Measurements from ENCODE around the gene ETS1.

The ETS1 gene

DNA sequence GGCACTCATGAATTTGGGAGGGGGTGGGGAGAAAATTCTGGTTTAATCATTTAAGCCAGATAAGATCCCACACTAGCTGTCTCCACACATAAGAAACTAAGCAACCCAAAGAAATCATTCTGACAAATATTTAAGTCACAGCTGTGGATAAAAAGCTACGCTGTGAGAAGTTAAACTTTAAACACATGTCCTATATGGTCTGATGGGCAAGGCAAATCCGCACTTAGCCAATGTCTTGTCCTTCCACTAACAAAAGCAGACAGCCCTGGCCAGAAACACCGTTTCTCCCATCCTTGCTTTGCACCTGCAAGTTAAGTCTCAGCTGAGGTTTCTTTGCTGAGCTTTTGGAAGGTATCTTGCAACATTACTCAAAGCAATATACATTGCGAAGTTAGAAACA lies 68.0 kb downstream of the ETS1 start:
- no peak for DNase-seq (ENCODE audit: low read depth in 2 of 2)

DNA sequence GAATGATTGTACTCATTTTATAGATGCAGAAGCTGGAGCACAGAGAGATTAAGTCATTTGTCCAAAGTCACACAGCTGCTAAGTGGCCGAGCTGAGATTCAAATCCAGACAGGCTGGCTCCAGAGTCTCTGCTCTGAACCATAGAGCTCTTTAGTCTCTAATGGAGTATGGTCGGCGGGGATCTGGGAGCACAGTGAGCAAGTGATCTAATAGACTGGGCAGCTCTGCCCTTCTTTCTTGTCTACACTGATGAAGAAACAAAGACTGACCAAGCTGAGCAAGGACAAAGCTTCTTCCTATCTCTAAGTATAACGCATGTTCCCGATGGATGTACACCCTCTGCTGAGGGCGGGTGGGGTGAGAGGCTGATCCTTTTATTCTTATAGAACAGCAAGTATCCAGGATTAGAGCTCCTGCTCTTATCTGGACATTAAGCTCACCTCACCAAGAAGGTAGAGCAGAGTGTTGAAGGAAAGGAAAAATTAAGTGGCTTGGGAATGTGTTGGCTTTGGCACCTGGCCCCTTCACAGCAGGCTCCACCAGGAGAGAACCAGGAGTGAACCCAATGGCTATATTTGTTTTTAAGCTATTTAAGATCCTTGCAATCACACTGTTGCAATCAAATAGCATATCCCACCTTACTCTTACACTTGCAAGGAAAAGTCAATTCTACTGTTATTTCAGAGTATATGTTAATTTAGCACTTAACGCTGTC lies 68.7 kb downstream of the ETS1 start:
- DNase-seq (ENCODE audit: low read depth in 2 of 2) = no peak

DNA sequence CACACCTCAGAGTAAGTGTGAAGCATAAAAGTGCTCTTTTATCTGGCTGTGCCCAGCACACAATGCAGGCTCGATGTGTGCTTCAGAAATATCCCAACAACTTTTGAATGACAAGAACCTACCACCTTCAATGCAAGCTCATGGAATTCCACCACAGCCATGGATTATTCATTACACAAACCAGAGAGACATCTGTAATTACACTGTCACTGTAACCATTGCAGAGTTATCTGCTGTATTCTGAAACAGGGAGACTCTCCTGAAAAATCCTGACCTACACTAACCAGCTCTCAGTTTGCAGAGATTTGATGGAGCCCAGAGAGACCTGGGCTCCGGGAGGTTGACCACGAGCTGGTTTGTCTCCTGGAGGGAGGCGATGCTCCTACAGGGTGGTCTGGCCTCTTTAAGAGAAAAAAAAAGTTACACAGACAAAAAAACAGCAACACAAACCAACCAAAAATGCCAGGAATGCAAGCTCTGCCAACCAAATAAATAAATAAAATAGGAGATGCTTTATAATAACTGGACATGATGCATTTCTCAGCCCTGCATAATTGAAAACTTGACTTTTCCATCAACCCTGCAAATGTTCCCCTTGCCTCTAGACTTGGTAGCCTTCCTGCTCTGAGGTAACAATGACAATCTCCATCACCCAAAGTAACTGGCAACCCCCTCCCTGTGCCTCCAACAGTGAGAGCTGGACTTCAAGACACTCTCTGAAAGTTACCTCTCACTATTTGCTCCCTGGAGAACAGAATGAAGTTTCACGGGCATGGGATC lies 69.7 kb downstream of the ETS1 start:
- no peak for DNase-seq (ENCODE audit: low read depth in 2 of 2)

DNA sequence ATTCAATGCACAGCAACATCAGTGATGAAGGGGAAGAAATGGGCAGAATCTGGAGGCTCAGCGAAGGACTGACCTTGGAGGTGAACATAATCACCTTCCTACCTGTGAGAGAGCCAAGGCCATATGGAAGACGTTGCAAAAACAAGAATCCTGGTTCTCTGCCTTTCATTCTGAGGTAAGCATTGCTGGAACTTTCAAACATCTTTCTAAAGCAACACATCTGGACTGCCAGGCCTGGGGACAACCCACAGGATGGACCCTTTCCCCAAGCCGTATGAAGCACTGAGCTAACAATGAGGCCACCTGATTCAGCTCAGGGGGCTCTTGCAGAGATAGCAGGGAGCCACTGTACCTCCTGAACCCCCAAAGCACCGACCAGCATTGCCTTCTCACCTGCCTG lies 70.5 kb downstream of the ETS1 start:
- DNase-seq (ENCODE audit: low read depth in 2 of 2) = no peak

DNA sequence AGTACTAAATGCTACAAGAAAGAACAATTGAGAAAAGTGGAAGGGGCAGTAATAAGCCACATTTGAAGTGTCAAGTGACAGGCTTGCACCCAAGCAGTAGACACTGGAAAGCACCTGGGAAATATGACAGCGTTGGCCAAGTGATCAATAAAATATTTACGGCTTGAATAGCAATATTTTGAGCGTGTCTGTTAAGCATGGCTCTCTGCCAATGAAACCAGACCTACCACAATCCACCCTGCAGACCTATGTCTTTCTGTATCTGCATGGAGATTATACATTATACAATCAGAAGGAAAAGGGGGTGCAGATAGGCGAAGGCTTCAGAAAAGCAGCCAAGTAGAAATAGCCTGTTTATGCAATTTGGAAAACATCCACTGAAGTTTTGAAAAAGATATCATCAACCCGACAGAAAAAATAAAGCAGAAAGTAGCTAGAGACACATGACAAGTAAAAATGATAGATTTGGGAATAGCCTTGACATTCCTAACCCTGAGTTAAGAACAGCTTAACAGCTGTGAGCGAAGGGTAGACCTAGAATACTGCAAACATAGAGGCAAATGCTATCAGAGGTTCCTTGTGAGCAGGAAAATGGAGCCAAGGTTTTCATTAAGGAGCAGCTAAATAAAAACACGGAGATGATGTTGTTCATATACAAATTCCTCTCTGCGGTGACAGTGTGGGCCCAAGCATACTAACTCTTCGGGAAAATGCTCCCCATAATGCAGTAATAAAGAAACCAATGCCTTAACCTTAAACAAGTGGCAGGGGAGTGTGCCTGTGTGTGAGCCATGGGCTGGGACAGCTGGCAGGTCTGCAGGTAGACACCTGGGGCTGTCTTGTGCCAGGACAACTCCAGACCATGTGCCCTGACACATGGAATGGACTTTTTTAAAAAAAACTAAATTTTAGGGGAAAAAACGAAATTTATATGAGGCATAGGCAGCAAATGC lies 71.3 kb downstream of the ETS1 start:
- no peak for DNase-seq (ENCODE audit: low read depth in 2 of 2)

DNA sequence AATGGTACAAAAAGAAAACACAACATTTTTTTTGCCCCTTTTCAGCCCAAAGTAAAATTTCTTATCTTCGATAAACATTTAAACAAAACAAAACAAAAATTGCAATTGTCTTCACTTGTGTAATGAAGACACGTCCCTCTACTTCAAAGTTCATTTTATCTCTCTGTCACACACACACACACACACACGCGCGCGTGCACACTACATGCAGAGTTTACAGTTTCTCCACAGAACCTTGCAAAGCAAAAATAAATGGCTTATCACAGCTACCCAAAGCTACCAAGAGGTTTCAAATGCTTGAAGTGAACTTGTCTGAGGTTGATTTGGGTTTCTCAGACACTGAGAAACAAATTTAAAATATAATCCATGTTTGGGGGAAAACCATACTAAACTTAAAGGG lies 72.3 kb downstream of the ETS1 start:
- DNase-seq (ENCODE audit: low read depth in 2 of 2) = no peak

DNA sequence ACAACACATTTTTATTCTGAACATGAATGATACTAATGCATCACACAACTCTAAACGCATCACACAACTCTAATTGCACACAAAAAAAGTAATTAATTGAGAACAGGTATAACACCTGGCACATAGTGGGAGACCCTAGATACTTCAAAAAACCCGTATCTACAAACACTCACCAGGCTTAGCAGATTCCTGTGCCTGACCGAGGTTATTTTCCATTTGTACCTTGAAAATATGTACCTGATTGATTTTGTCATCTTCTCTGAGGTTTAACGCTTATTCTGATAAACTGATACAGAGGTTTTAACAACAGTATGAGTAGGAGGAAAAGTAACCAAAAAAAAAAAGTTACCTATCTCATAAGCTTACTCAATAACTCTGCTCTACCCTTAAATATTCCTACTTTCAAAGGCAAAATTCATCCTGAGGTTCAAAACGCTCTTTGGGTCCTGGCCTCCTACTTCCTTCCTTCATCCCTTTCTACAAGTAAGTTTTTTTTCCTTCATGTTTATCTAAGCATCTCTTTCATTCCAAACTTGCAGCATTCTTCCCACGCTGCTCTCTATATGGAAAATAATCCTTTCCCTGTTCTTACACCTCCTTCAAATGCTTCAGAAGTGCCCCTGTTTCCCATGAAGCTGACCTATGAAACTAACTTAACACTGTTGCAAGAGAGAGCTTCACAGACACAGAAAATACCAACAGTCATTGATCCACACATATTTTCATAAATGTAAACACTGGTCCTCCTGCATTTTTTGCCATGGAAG lies 73.3 kb downstream of the ETS1 start:
- no peak for DNase-seq (ENCODE audit: low read depth in 2 of 2)

DNA sequence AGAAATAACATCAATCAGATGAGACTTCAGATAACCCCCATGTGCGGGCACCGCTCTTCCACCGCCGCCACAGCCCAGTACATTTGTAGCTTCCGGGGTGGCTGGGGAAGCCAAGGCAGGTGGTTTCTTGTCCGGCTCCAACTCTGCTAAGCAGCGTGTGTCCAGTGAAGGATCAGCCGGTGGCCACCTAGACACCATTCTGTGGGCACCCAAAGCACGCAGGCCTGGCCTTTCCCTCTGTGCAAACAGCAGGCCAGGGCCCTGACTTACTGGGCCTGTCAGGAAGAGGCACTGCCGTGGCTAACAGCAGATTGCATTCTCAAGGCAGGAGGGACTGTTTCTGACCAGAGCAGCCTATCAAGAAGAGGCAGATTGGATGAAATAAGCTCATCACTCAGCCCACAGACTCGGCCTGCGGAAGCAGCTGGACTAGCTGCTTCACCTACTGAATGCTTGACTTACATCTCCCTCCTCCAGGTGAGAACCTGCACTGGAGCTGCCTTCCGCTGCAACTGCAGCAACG lies 74.8 kb downstream of the ETS1 start:
- no peak for DNase-seq (ENCODE audit: low read depth in 2 of 2)

DNA sequence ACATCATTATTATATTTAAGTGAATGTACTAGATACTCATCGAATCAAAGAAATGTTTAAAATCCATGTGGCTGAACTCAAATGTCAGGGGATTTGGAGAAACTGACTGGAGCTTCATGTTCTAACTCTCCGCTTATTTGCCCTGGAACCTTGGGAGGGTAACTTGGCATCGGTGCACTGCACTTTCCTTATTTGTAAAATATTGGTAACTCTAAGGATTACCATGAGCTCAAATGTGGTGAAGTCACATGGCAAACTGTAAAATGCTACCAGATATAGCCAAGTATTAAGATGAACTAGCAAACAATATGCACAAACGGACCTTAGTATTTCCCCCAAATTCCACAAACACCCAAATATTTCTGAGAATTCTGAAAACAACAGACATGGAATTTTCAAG lies 75.6 kb downstream of the ETS1 start:
- no peak for DNase-seq (ENCODE audit: low read depth in 2 of 2)

DNA sequence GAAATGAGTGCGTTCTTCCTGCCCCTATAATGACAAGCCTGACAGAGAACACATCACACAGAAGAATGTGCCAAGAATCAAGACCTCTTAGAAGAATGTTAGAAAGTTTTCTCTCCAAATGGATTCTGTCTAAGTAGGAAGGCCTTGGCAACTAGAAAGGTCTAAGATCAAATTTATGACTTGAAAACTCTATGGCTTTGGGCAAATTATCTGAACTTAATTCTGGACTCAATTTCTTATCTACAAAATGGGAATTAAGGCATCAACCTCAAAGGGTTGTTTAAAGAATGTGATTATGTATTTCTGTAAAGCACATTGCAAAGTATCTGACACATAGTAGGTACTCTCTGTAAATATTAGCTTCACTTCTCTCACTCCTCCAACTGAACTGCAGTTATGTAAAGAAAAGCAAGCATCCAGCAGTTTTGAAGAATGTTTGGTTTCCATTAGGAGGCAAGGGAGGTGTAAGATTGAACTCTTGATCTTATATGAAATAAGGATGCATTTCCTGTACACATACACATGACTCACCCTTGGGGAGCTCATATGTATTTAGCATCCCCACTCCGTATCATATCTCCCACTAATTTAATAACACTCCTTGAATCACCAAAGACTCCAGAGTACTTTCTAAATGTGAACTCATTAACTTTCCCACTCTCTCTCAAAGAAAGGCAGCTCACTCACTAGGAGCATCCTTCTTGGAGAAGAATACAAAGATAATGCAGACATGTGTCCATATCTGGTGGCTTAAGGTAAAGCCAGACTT lies 77.6 kb downstream of the ETS1 start:
- no peak for DNase-seq (ENCODE audit: low read depth in 2 of 2)

DNA sequence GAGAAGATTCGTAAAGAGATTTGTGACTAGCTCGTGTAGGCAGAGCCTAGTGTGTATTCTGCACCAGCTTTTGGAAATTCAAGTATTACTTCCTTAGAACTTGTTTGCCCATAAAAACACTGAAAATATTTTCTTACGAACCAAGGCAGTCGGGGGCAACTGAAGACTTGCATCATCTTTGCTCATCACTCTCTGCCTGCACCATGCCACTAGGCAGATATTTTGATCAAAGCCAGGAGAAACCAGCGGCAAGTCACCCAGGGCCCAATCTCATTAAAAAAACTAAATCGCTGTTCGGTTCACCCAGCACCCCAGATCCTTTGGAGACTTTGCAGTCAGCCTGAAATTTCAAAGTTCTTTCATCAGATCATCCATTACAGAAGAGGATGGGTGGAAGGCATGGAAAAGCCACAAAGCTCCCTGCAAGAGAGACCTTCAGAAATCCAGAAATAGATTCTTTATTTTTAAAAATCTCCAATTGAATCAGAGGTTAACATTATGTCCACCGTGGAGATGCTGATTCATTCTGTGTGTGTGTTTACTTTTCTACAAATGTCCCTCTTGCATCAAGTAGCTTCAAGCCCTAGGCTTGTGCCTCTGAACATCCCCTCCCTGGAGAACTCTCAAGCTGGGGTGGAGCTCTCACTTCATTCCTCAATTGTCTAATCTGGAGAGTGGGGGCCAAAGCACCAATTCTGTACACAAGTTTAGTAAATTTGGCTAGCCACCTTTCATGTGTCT lies 78.4 kb downstream of the ETS1 start:
- DNase-seq (ENCODE audit: low read depth in 2 of 2) = no peak

DNA sequence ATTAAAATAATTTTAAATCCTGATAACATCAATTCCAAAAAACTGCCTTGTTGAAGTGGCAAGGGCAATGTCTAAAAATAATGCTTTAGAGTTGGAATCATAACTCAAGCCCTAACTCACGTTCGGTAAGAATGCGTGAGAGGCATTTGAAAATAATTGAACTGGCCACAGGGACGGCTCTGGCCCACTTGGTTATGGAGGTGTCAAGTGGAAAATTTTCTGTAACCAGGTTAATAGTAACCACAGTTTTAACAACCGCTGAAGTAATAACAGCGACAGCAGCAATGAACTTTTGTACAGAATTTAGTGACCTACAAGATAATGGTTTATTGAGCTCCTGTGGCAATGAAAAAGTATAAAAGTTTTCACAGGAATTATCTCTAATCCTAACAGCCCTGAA lies 79.4 kb downstream of the ETS1 start:
- DNase-seq (ENCODE audit: low read depth in 2 of 2) = no peak

DNA sequence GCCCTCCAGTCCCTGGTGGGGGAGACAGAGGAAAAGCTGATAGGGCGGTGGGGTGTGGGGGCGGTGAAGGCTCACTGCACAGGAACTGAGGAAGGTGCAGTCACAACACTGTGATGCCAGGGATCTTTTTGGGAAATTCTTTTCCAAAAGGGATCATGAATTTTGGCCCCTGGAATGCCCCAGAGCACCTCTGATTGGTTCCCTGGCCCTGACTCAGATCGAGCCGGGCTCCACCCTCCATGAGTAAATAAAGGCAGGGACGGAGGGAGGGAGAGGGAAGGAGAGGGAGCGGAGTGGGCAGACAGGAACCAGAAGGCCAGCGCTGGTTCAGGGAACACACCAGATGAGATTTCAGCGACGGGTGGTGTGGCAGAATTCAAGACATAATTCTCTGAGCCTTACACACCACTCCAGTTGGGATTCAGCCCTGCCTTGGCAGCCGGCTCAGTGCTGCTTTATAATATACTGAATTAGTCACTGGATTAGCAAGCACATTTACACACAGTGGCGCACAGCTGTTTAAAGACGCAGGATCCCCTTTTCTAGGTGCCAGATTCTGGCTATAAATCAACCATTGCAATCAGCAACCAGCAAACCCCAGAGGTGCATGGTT lies 80.3 kb downstream of the ETS1 start:
- DNase-seq (ENCODE audit: low read depth in 2 of 2) = no peak

DNA sequence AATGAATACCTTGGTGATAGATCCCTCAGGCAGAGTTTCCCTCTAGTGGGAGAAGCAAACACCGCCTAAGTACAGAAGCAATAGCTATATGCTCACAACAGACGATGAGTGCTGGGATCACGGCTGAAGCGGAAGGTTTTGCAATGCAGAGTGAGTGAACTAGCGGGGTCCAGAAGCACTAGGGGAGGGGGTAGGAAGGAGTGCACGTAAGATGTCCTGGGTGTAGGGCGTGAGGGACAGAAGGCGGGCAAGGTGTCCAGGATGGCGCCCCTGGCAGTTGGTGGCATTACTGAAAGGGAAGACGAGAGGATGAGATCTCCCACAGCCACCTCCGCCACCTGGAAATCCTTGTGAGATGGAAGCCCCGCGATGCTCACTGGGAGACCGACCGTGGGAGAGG lies 81.0 kb downstream of the ETS1 start:
- DNase-seq (ENCODE audit: low read depth in 2 of 2) = no peak

DNA sequence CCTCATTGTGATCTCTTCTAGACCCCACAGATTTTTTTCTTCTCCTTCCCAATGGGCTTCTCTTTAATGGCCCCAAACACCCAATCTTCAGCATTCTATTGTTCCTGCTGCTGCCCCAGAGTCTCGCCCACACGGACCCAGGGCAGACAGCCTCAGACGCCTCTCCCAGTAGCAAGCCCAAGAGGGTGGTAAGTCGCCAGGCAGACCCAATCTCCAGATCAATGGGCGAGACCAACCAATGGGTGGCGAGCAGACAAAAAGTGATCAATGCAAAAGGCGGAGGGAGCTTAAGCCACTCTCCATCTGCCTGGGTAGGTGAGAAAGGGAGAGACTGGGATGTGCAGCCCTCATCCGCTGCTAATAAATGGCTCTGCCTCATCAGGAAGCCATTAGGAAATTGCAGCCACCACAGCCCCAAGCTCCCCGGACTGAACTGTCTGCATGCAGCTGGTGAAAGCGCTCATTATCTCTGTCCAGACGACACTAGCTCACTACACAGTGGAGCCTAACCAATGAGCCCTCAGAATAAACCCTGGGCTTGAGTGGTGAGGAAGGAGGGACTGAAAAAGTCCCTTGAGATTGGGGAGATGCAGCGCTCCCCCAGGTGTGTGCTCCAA lies 81.8 kb downstream of the ETS1 start:
- DNase-seq (ENCODE audit: low read depth in 2 of 2) = no peak

DNA sequence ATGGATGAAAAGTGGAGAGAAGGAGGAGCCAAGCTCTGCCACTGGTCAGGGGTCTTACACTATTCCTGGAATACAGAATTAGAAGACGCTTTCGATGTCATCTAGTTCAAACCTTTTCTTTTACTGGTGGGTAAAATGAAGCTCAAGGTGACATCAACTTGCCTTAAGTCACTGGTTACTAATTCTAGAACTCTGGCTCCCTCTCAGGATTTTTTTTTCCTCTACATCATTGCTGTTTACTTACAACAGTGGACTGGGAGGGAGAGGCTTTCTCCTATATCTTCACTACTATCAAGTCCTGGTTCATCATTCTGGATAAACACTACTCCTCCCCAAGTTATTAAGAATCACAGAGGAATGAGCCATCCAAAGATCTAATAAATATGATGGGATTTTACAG lies 82.9 kb downstream of the ETS1 start:
- DNase-seq (ENCODE audit: low read depth in 2 of 2) = no peak

DNA sequence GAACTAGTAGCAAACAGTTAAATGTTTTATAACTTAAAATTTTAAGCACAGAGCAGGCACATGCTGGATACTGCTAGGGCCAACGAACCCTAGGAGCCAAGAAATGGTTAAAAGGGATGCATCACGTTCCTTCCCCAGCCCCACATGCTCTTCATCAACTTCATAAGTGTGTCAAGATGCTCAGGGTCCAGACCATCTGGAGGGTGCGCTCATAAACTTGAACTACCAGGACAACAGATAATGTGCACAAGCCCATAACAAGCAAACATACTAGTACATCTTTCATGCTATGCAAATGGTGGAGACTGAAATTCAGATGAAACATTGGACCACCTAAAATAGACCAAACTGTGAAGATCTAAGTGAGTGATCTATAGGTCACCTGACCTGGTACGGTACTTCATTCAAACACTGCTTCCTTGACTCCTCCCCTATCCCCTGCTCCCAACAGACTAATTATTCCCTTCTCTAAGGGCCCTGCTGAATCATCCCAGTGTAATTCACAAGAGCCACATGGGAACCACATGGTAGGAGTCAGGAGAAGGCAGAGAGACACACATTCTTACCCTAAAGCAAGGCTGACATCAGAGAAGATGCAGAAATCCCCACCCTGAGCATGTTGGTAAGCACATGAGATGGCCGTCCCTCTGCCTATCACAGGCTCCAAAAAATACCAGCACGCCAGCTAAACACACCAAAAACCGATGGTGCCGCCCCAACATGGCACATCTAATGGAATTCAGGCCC lies 83.9 kb downstream of the ETS1 start:
- DNase-seq (ENCODE audit: low read depth in 2 of 2) = no peak

DNA sequence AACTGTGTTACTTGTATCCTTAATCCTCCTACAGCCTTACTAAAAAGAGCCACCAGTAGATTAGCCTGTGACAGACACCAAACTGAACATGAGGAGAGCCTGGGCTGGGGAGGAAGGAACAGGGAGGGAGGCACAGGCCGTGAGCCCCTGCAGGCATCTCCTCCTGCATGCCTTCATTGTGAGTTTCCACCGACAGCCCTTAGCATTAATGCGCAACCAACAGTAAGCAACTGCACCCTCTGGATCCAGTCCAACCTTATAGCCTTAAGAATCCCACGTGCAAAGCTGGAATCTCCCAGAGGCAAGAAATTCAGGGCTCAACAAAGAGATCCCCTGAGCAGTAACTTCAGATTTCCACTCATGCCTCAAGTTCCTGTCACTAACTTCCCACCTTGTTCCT lies 84.6 kb downstream of the ETS1 start:
- DNase-seq (ENCODE audit: low read depth in 2 of 2) = no peak
